Colonic mucosa (tissue), 4 donors: Measurements from ENCODE around the gene GALNT17. TPM values are rescaled to one million over a fixed set of nuclear protein-coding genes. Genes with fewer than 3 reads are reported as not detected.
"Not testable (repeated sequence)": the region's sequence is repeated elsewhere in the genome, so short reads cannot be mapped to it uniquely, and the experiment has no call there.

Source experiments
- DNase-seq: peaks from one replicate; pipeline ENCODE4 v3.0.0-alpha.2; 2020
- H3K27ac ChIP-seq: fragments of 200-600 bp; one replicate; pipeline ENCODE4 v1.8.0; 2021
- H3K27me3 ChIP-seq: fragments of 200-600 bp; one replicate; pipeline ENCODE4 v1.8.0; 2021
- H3K36me3 ChIP-seq: fragments of 200-600 bp; one replicate; pipeline ENCODE4 v1.8.0; 2021
- H3K4me1 ChIP-seq: fragments of 200-600 bp; one replicate; pipeline ENCODE4 v1.8.0; 2021; ENCODE audit warnings: mild to moderate bottlenecking
- H3K4me3 ChIP-seq: fragments of 200-600 bp; one replicate; pipeline ENCODE4 v1.8.0; 2021
- H3K9ac ChIP-seq, 2 donors: one replicate each; pipeline ENCODE4 v1.7.0; 2013; ENCODE audit warnings: control low read depth in 2 of 2, low read depth in 2 of 2, low read length in 2 of 2
- H3K9me3 ChIP-seq: fragments of 200-600 bp; one replicate; pipeline ENCODE4 v1.8.0; 2021
- intact Hi-C: fragments of 100-400 bp; cut with DNase I; formaldehyde crosslinking; loops from one replicate; pipeline ENCODE4 v1.14.1; 2022
- total RNA-seq, 2 donors: library from RNA; stranded (reverse); fragmentation: NEBNext Ultra II Directional in 1 of 2; extraction: Animal tissue kit (Norgen Biotek cat#: 25700) in 1 of 2; gene quantifications; one replicate each; pipeline ENCODE4 v1.2.1, GENCODE V29; 2021
- TF ChIP-seq, protein P1 (sequence below): fragments of 200-600 bp; IDR thresholded peaks from one replicate; pipeline ENCODE4 v1.8.0; 2022; ENCODE audit warnings: antibody characterized with exemption, mild to moderate bottlenecking
- donor health status: healthy.
- donor health status: DM: no; HTN: no; CAD: no.
- donor health status: DM: no; HTN: no; CAD: no.

The GALNT17 gene
- total RNA-seq, 2 donors from 2014 or later: 0.37 to 1.3 TPM

DNA sequence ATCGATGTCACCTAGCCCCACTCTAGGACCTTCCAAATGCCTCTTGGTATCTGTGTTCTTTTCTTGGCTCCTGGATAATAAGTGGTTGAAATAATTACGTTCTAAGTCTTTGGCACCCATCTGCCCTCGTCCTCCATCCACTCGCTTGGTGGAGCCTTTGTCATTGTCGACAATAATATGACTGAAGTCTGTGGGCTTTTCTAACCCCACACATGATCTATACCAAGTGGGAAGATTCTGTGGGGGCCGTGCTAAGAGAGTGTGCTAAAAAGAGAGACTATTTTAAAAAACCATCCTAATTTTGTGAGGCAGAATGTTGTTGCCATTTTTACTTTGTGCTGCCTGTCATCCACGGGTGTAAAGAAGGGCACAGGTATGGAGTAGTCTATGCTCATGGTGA, 113.1 kb downstream of the GALNT17 start:
- DNase-seq: no peak
- H3K27me3 ChIP-seq: no peaks in the 10 kb centered on the region
- no peaks in the 10 kb centered on the region for H3K4me1 ChIP-seq
- H3K36me3 ChIP-seq: no peaks in the 10 kb centered on the region
- H3K4me3 ChIP-seq: no peak overlapping the region
- H3K9ac ChIP-seq: no peak overlapping the region
- H3K9me3 ChIP-seq: no peaks in the 10 kb centered on the region
- H3K27ac ChIP-seq: no peak overlapping the region
- intact Hi-C loops: no loop called here
- TF ChIP-seq, protein P1, sequence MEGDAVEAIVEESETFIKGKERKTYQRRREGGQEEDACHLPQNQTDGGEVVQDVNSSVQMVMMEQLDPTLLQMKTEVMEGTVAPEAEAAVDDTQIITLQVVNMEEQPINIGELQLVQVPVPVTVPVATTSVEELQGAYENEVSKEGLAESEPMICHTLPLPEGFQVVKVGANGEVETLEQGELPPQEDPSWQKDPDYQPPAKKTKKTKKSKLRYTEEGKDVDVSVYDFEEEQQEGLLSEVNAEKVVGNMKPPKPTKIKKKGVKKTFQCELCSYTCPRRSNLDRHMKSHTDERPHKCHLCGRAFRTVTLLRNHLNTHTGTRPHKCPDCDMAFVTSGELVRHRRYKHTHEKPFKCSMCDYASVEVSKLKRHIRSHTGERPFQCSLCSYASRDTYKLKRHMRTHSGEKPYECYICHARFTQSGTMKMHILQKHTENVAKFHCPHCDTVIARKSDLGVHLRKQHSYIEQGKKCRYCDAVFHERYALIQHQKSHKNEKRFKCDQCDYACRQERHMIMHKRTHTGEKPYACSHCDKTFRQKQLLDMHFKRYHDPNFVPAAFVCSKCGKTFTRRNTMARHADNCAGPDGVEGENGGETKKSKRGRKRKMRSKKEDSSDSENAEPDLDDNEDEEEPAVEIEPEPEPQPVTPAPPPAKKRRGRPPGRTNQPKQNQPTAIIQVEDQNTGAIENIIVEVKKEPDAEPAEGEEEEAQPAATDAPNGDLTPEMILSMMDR: no peak

GRCh38 chr7:71251706-71252105, 119.8 kb downstream of the GALNT17 start:
- Histone ChIP-seq H3K27me3 (no peaks in the 10 kb centered on the region), H3K4me1 (no peaks in the 10 kb centered on the region), H3K9ac (no peak overlapping the region), H3K9me3 (no peaks in the 10 kb centered on the region), H3K36me3 (no peaks in the 10 kb centered on the region), H3K4me3 (no peak overlapping the region), H3K27ac (no peak overlapping the region)
- DNase-seq: no peak
- intact Hi-C loops: no loop called here
- TF ChIP-seq, protein P1: no peak

DNA sequence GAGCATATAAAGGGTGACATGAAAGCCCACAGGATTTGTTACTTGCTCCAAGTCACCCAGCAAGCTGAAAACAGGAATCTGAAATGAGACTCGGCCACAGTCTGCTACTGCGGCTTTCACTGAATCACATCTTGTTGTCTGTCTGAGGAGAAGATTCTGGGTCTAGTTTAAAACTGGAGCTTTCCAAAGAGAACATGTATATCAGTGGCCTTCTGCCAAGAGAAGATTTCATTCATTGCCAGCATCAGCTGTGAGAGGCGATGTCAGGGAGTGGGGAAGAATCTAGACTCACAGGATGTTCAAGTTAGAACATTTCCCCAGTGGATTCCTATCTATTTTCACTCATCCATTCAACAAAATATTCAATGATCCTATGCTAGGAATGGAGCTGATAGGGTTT, 122.8 kb downstream of the GALNT17 start:
- Histone ChIP-seq H3K4me3 (no peak overlapping the region), H3K9me3 (no peaks in the 10 kb centered on the region), H3K27ac (no peak overlapping the region), H3K27me3 (no peaks in the 10 kb centered on the region), H3K4me1 (no peaks in the 10 kb centered on the region), H3K36me3 (no peaks in the 10 kb centered on the region), H3K9ac (no peak overlapping the region)
- TF ChIP-seq, protein P1: no peak
- DNase-seq: no peak
- intact Hi-C loops: no loop called here

DNA sequence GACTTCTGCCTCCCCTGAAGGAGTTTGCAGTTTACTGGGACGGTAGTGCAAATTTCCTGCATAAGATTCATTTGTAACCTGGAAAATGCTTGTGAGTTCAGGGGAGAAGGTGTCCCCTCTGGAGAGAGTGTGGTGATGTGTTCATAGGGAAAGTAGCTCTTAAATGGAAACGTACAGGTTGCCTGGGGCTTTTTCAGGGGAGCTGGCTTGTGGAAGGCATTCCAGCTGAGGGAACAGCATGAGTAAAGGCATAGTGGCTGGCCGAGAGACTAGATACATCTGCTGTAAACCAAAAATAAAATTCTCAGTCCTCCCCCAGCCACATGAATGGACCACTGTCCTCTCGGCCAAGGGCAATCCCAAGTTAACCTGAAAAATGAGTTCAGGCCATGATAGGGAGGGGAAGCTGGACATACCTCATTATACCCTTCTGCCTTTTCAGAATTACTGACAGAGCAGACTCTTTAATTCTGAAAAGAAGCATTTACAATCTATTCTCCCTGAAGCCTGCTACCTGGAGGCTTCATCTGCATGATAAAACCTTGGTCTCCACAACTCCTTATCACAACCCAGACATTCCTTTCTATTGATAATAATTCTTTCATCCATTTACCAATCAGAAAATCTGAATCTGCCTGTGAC, 123.7 kb downstream of the GALNT17 start:
- H3K4me1 ChIP-seq: no peaks in the 10 kb centered on the region
- no peak overlapping the region for H3K9ac ChIP-seq
- H3K36me3 ChIP-seq: no peaks in the 10 kb centered on the region
- no peak overlapping the region for H3K4me3 ChIP-seq
- no peak overlapping the region for H3K27ac ChIP-seq
- H3K27me3 ChIP-seq: no peaks in the 10 kb centered on the region
- TF ChIP-seq, protein P1: no peak
- no peak for DNase-seq
- no peaks in the 10 kb centered on the region for H3K9me3 ChIP-seq
- intact Hi-C loops: no loop called here

- intact Hi-C loops: no loop called here
- H3K27me3 ChIP-seq: no peaks in the 10 kb centered on the region
- no peaks in the 10 kb centered on the region for H3K9me3 ChIP-seq
- no peak overlapping the region for H3K4me3 ChIP-seq
- TF ChIP-seq, protein P1: no peak
- no peak overlapping the region for H3K27ac ChIP-seq
- no peaks in the 10 kb centered on the region for H3K4me1 ChIP-seq
- DNase-seq: no peak
- H3K36me3 ChIP-seq: no peaks in the 10 kb centered on the region
- H3K9ac ChIP-seq: no peak overlapping the region
These were observed 129.1 kb downstream of the GALNT17 start for GRCh38 chr7:71261066-71261465.

DNA sequence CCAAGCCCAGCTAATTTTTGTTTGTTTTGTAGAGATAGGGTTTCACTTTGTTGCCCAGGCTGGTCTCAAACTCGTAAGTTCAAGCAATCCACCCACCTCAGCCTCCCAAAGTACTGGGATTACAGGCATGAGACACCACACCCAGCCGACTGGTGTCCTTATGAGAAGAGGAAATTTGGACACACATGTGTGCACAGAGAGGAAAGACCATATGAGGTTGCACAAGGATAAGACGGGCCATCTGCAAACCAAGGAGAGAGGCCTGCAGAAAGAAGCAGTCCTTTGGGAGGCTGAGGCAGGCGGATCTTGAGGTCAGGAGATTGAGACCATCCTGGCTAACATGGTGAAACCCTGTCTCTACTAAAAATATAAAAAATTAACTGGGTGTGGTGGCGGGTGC, 130.9 kb downstream of the GALNT17 start:
- intact Hi-C loops: not testable (repeated sequence)

More for the DNA sequence above, 130.9 kb downstream of the GALNT17 start:
- DNase-seq, H3K36me3 ChIP-seq, H3K27ac ChIP-seq, H3K9ac ChIP-seq, H3K4me1 ChIP-seq, H3K27me3 ChIP-seq, H3K9me3 ChIP-seq, H3K4me3 ChIP-seq: not testable (repeated sequence)
